Natural killer cell (primary cell): Measurements from ENCODE around the gene AMY2B. TPM values are rescaled to one million over a fixed set of nuclear protein-coding genes. Genes with fewer than 3 reads are reported as not detected.
"Not testable (repeated sequence)": the region's sequence is repeated elsewhere in the genome, so short reads cannot be mapped to it uniquely, and the experiment has no call there.

Experiments used
- ATAC-seq, 3 donors: fragments of 150-1000 bp in 2 of 3; fragments of 200-7000 bp in 1 of 3; cut with Tn5 transposase; 1 replicate in 1 of 3; 2 replicates in 2 of 3; pipeline ENCODE4 v1.10.0; 2021; ENCODE audit warnings: mild to moderate bottlenecking in 2 of 3, moderate library complexity in 2 of 3
- DNase-seq, 2 donors: peaks; one replicate each; pipeline versions ENCODE4 v3.0.0 to v3.0.0-alpha.2; 2013 to 2021; ENCODE audit warnings: mixed read lengths in 1 of 2
- H3K27ac ChIP-seq: one replicate; pipeline ENCODE4 v1.5.1; 2013; ENCODE audit warnings: mild to moderate bottlenecking, low read length
- H3K27me3 ChIP-seq: one replicate; pipeline ENCODE4 v1.6.1; 2013; ENCODE audit warnings: low read length; ENCODE audit not compliant: control insufficient read depth, insufficient read depth
- H3K36me3 ChIP-seq: one replicate; pipeline ENCODE4 v1.6.1; 2013; ENCODE audit warnings: low read length; ENCODE audit not compliant: control insufficient read depth, insufficient read depth
- H3K4me1 ChIP-seq: one replicate; pipeline ENCODE4 v1.6.1; 2013; ENCODE audit warnings: low read length; ENCODE audit not compliant: control insufficient read depth, insufficient read depth
- H3K4me3 ChIP-seq: one replicate; pipeline ENCODE4 v1.5.1; 2013; ENCODE audit warnings: low read length
- H3K9me3 ChIP-seq: one replicate; pipeline ENCODE4 v1.6.1; 2013; ENCODE audit warnings: low read length; ENCODE audit not compliant: control insufficient read depth, insufficient read depth
- H3K27ac Mint-ChIP-seq, 2 donors: one replicate each; pipeline ENCODE4 v1.8.0; 2022; ENCODE audit warnings: mild to moderate bottlenecking in 2 of 2, mixed read lengths in 2 of 2, moderate library complexity in 1 of 2
- H3K27me3 Mint-ChIP-seq, 2 donors: one replicate each; pipeline ENCODE4 v1.8.0; 2022; ENCODE audit warnings: low read depth in 2 of 2, mixed read lengths in 2 of 2
- H3K36me3 Mint-ChIP-seq: one replicate; pipeline ENCODE4 v1.8.0; 2022; ENCODE audit warnings: mixed read lengths
- H3K4me1 Mint-ChIP-seq, 2 donors: one replicate each; pipeline ENCODE4 v1.8.0; 2022; ENCODE audit warnings: mixed read lengths in 2 of 2
- H3K4me3 Mint-ChIP-seq: one replicate; pipeline ENCODE4 v1.8.0; 2022; ENCODE audit warnings: mild to moderate bottlenecking, moderate library complexity, mixed read lengths
- H3K9me3 Mint-ChIP-seq, 2 donors: one replicate each; pipeline ENCODE4 v1.8.0; 2022; ENCODE audit warnings: mixed read lengths in 2 of 2
- CTCF ChIP-seq: fragments of 200-600 bp; IDR thresholded peaks from one replicate; pipeline ENCODE4 v1.8.0; 2022; ENCODE audit warnings: antibody characterized with exemption
- WGBS: methylation state at CpG from one replicate; pipeline ENCODE4 v1.1.7; 2013; ENCODE audit warnings: missing lambda C conversion rate; ENCODE audit not compliant: insufficient coverage; 5-methylcytosine and 5-hydroxymethylcytosine counted together
- intact Hi-C: fragments of 100-400 bp; cut with micrococcal nuclease; formaldehyde crosslinking; loops from one replicate; pipeline ENCODE4 v1.14.2; 2022
- total RNA-seq, 4 donors: library from RNA; stranded (reverse); fragments of 120-200 nt in 1 of 4; gene quantifications; one replicate each; pipeline versions ENCODE4 v1.2.3 to v1.2.4, GENCODE V29; 2013 to 2022

The AMY2B gene
- total RNA-seq, 3 donors from 2014 or later (not counting 1 experiment from before 2014, with no cell fraction given), result 30.9 to 37.5 (median 31.7) TPM

GRCh38 chr1:103616362-103616761 is 45.0 kb downstream of the AMY2B start:
- H3K4me3 ChIP-seq, result no peak overlapping the region
- DNase-seq, result no peak
- 92% methylated on average over 2 of the region's 2 CpGs for WGBS
- H3K4me1 Mint-ChIP-seq, result no peaks in the 10 kb centered on the region
- ATAC-seq, result no peak
- no peaks in the 10 kb centered on the region for H3K36me3 Mint-ChIP-seq
- no peaks in the 10 kb centered on the region for H3K27me3 ChIP-seq
- no peak overlapping the region for H3K27ac ChIP-seq
- TF ChIP-seq CTCF, result no peak
- H3K9me3 Mint-ChIP-seq, result peaks cover 9 to 10% of the 10 kb centered on the region in 2 donors
- no peaks in the 10 kb centered on the region for H3K27me3 Mint-ChIP-seq
- intact Hi-C loops, result no loop called here
- H3K4me1 ChIP-seq, result no peaks in the 10 kb centered on the region
- no peak overlapping the region for H3K27ac Mint-ChIP-seq
- H3K4me3 Mint-ChIP-seq, result no peak overlapping the region
- no peaks in the 10 kb centered on the region for H3K9me3 ChIP-seq
- H3K36me3 ChIP-seq, result no peaks in the 10 kb centered on the region

- H3K36me3 Mint-ChIP-seq, H3K27me3 Mint-ChIP-seq, ATAC-seq, H3K27me3 ChIP-seq, H3K27ac Mint-ChIP-seq, DNase-seq, H3K36me3 ChIP-seq, H3K4me3 Mint-ChIP-seq, H3K9me3 ChIP-seq, intact Hi-C loops, H3K4me3 ChIP-seq, H3K4me1 Mint-ChIP-seq, H3K9me3 Mint-ChIP-seq, H3K27ac ChIP-seq, H3K4me1 ChIP-seq: not testable (repeated sequence)
- WGBS, result 100% methylated on average over 2 of the region's 3 CpGs
These were observed 45.6 kb downstream of the AMY2B start, which contains the start of gene AMY2A for GRCh38 chr1:103616994-103617477. AMY2A (plus strand) TSS chr1:103617427; CDS start chr1:103617441, 14 bp downstream.

- H3K27me3 ChIP-seq, ATAC-seq, H3K27ac ChIP-seq, intact Hi-C loops, H3K4me1 Mint-ChIP-seq, H3K9me3 ChIP-seq, H3K27me3 Mint-ChIP-seq, H3K4me3 Mint-ChIP-seq, DNase-seq, H3K4me1 ChIP-seq, H3K27ac Mint-ChIP-seq, H3K36me3 ChIP-seq, H3K9me3 Mint-ChIP-seq, H3K4me3 ChIP-seq, H3K36me3 Mint-ChIP-seq: not testable (repeated sequence)
- WGBS, result 88% methylated on average over 3 of the region's 4 CpGs
These were observed 56.0 kb downstream of the AMY2B start for GRCh38 chr1:103627436-103627835.

Other genes with a start within 250 kb of the AMY2B start
- gene RNPC3, start 45.9 kb upstream of the AMY2B start, total RNA-seq, result 10 to 100 TPM; 42.9 to 56.7 (median 44.8) TPM
- gene AMY2A, start 45.8 kb downstream of the AMY2B start, total RNA-seq, result under 1 TPM in 1 of 3 donors, not detected in 2; 0.29 TPM
- not detected for gene AMY1A, start 84.2 kb downstream of the AMY2B start, total RNA-seq
- gene AMY1B, start 124.6 kb downstream of the AMY2B start, total RNA-seq, result not detected
- not detected for gene AMY1C, start 178.3 kb downstream of the AMY2B start, total RNA-seq